Measurements from ENCODE around the gene PEX6.

DNA sequence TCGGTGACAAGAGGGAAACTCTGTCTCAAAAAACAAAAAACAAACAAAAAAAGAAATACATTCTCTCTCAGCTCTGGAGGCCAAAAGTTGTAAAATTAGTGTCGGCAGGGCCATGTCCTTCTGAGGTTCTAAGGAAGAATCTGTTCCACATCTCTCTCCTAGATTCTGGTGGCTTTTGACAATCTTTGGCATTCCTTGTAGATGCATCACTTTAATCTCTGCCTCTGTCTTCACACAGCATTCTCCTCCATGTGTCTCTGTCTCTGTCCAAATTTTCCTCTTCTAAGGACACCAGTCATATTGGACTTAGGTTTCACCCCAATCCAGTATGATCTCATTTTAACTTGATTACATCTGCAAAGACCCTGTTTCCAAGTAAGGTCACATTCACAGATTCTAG lies 14.5 kb upstream of the PEX6 start:
- no peak for TF ChIP-seq POLR2A (IDR thresholded peaks at IDR 0.05; ENCODE audit: extremely low read depth, insufficient read length)
- TF ChIP-seq, protein P1, sequence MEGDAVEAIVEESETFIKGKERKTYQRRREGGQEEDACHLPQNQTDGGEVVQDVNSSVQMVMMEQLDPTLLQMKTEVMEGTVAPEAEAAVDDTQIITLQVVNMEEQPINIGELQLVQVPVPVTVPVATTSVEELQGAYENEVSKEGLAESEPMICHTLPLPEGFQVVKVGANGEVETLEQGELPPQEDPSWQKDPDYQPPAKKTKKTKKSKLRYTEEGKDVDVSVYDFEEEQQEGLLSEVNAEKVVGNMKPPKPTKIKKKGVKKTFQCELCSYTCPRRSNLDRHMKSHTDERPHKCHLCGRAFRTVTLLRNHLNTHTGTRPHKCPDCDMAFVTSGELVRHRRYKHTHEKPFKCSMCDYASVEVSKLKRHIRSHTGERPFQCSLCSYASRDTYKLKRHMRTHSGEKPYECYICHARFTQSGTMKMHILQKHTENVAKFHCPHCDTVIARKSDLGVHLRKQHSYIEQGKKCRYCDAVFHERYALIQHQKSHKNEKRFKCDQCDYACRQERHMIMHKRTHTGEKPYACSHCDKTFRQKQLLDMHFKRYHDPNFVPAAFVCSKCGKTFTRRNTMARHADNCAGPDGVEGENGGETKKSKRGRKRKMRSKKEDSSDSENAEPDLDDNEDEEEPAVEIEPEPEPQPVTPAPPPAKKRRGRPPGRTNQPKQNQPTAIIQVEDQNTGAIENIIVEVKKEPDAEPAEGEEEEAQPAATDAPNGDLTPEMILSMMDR (IDR thresholded peaks at IDR 0.05; ENCODE audit: low read depth, low read length) = no peak
- no peak for TF ChIP-seq MYC (IDR thresholded peaks at IDR 0.05; ENCODE audit: low read depth, low read length)

All from NB4 (cell line).